HG02759 (cell line): ENCODE data around the gene HAUS8.
A peak's percentile ranks its signal among the peaks of the same experiment; 100 is the strongest.

Experiments used
- ATAC-seq: cut with Tn5 transposase; IDR thresholded peaks from one replicate; pipeline ENCODE4 v1.9.1; 2021; ENCODE audit warnings: mild to moderate bottlenecking, moderate library complexity; ENCODE audit not compliant: unreplicated experiment

HAUS8 gene

DNA sequence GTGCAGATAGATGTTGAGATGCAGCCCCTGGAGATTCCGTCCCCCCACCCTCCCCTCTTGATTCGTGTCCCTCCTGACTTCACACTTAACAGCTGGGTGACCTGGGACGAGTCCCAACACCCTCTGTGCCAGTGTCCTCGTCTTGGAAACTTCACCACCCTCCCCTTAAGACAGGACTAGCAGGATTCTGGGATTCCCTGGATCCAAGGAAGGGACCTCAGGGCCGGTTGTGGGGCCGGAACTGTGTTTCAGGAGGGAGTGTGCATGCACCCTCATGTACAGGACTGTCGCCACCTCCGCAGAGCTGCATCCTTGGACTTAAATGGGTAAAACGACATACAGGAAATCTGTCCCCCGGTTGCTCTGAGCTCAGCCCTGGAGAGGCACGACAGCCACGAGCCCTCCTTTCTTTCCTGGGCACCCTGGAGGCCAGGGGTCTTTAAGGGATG, 1.3 kb upstream of the HAUS8 start:
- no peak for ATAC-seq

DNA sequence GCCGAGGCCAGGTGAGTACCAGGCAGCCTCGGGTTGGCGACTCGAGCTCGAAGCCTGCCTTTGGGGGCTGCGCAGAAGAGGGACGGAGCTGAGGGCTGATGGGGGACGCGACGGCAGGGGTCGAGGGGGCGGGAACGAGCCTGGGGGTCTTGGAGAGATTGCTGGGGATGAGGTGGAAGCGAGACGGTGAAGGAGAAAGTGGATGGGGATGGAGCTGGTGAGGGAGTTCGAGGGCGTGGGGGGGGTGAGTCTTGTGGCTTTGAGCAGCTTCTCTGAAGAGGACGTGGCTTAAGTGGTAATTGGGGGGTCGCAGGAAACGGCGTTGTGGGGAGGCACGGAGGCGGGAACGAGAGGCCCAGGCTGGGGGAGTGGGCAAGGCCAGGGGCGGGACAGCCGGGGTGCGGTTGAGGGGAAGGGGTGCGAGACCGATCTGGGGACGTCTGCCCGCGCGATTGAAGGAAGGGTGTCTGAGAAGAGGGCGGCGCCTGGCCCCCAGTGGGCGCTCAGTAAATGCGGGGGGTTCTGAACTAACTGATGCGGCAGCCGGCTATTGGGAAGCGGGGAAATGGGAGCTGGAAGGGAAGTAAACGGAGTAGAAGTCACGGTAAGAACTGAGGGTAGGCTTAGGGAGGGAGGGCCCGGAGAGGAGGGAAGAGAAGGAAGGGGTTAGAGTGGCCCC, 751 bp upstream of the HAUS8 start:
- ATAC-seq: no peak

DNA sequence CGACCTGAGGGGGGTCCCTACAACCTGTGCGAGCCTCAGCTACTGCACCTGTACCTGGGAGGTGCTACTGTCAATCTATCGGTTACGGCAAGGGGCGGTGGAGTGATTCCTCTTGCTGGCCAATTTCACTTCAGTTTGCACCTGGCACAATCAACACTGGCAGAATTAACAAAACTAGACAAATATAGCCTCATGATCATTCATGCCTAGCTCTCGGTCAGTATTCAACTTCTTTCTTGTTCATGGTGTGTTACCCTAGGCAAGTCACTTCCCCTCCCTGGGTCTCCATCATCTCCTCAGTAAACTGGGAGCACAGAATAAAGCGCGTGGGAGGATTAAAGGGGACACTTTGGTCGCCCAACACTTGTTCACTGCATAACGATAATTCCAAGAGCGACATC, 618 bp downstream of the HAUS8 start:
- ATAC-seq: peak; percentile 0

DNA sequence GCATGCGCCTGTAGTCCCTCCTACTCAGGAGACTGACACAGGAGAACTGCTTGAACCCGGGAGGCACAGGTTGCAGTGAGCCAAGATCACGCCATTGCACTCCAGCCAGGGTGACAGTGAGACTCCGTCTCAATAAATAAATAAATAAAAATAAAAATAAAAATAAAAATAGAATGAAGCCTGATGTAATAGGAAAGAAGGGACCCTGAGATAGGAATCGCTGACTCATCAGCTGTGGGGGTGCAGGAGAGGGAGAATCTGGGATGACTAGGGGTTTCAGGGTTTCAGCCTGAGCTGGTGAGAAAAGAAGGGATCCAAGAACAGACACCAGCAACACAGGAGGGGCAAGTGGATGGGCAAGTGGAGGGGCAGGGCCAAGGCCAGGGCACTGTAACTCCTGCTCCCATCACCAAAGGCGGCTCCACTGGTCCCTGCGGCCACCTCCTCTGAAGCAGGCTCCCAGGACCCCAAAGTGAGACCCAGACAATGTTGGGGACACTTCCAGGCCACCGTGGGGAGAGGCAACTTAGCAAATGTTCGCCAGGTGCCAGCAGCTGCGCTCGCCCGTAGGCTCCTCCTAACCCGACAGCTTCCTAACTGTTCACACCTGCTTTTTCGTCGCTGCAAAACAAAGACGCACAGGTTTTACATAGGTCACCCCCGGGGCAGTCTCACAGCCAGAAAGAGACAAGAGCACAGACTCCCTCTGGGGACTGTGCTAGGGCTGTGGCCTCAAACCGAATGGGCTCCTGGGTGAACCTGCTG, 1.2 kb downstream of the HAUS8 start:
- ATAC-seq: no peak

DNA sequence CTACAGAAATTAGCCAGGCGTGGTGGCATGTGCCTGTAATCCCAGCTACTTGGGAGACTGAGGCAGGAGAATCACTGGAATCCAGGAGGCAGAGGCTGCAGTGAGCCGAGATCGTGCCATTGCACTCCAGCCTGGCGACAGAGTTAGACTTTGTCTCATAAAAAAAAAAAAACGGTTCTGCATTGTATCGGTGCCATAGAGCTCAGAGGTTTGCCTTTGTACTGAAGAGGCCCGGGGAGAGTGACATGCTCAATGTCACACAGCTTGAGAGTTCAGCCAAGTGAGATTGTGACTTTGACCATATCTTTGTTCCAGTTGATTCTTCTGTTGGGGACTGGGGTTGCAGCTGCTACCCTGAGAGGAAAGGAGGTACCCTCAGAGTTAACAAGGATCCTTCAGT, 4.3 kb downstream of the HAUS8 start:
- ATAC-seq: no peak

DNA sequence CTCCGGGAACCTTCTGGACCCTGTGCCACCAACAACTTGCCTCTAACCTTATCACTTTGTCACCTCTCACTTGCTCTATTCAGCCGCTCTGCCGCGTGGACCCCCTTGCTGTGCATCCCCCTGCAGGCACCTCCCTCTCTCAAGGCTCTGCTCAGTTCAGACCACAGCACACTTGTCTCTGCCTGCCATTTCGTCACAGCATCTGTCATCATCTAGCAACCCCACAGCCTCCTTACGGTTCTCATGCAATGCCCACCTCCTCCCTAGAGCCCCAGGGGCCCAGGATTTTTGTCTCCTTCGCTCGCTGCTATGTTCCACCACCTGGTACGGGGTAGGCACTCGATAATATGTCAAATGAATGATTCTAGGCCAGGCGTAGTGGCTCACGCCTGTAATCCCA, 4.8 kb downstream of the HAUS8 start:
- no peak for ATAC-seq

DNA sequence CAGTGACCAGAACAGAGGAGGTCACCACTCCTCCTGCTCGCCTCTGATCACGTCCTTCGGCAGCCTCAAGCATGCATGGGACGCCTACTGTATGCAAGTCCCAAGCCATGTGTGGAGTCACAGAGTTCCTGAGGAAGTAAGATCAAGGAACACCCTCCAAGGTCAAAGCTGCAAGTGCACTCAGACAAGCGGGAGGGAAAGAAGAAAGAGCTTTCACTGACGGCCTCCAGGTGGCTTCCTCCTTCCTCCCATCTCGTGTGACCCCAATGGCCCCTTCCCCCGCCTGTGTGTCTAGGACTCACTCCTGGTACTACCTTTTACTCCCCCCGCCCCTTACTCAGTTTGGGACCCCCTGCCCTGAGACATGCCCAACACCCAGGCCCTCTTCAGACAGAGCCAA, 6.1 kb downstream of the HAUS8 start:
- ATAC-seq: no peak

DNA sequence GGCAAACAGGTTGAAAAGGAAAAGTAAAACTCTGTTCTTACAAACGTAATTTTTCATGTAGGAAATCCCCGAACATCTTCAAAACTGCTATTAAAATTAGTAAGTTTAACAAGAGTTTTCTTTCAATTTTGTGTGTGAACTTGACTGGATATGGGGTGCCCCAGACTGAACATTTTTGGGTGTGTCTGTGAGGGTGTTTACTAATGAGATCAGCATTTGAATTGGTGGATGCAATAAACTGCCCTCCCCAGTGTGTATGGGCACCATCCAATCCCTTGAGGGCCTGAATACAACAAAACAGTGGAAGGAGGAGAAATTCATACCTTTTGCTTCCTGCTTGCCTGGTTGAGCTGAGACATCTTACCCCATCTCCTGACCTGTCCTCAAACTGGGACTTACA, 11.8 kb downstream of the HAUS8 start:
- no peak for ATAC-seq

DNA sequence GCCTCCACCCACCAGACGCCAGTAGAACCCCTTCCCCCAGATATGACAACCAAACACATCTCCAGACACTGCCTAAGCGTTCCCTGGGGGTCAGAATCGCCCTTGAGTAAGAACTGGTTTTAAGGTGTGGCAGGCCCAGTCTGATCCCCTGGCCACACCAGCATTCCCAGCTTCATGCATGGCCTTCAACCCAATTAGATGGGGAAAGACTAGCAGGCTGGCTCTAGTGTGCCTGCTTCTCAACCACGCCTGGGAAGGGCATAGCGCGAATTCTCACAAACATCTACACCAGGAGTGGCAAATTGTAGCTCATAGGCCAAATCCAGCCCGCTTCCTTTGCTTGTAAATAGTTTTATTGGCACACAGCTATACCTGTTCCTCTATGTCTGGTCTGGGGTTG, 13.6 kb downstream of the HAUS8 start:
- no peak for ATAC-seq

DNA sequence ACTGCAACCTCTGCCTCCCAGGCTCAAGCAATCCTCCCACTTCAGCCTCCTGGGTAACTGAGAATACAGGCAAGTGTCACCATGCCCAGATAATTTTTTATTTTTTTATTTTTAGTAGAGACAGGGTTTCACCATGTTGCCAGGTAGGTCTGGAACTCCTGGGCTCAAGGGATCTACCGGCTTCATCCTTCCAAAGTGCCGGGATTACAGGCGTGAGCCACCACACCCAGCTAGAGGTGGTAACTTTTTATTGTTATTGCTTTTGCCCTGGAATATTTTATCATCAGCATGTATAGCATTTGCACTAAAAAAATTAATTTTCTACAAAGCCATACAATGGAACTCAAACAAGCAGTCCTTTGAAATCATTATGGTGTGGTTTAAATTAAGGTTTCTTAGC, 14.0 kb downstream of the HAUS8 start:
- ATAC-seq: no peak

DNA sequence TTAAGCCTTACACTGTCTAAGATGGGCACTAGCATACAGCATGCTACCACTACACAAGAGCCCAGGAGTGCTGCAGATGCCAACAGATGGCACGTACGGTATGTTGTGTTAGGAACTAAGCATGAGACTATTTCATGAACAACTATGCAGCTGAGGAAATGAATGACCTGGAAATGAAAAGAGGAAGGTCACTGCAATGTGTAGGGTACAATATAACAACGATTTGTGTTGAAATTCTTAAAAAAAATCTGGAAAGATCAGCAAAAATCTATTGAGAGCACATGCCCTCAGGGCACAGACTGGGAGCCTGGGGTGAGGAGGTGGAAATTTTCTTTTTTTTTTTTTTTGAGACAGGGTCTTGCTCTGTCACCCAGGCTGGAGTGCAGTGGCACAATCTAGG, 14.4 kb downstream of the HAUS8 start:
- no peak for ATAC-seq

DNA sequence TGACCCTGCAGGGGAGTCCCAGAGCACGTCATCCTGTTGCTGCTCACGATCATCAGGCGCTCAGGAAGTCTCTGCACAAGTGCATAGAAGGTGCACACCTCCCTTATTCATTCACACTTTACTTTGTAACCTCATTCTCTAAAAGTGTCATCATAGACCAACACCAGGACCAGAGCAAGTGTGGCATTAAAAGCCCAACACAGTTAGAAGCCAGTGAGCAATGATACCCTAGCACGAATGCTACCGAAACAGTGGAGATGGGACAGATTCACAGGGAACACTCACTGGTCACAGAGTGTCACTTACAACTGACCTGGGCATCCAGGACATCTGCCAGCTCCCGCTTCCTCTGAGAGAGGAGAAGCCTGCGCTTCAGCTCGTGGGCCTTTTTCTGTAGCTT, 17.0 kb downstream of the HAUS8 start:
- ATAC-seq: no peak

DNA sequence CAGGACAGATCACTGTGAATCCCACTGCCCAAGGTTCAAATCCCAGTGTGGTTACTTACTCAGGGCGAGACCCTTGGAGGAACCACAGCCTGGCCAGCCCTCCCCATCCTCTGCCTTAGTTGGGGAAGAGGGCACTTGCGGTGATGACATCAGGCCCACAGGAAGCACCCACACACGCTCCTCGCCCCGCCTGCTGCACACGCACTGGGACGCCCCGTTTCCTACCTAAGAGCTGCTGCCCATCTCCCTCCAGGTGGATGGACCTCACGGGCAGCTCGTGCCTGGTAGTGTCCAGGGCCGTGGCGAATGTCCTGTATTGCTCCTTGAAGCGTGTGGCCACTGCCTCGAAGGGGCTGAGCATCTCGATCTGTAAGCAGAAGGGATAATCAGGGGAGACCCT, 19.6 kb downstream of the HAUS8 start:
- ATAC-seq: no peak

DNA sequence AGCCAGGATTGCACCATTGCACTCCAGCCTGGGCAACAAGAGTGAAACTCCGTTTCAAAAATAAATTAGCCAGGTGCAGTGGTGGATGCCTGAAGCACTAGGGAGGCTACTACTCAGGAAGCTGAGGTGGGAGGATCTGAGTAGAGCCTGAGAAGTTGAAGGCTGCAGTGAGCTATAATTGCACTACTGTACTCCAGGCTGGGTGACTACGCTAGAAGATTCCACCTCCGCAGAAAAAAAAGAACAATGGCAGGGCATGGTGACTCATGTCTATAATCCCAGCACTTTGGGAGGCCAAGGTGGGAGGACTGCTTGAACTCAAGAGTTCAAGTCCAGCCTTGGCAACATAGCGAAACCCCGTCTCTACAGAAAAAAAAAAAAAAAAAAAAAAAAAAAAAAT, 20.5 kb downstream of the HAUS8 start:
- ATAC-seq: no peak

DNA sequence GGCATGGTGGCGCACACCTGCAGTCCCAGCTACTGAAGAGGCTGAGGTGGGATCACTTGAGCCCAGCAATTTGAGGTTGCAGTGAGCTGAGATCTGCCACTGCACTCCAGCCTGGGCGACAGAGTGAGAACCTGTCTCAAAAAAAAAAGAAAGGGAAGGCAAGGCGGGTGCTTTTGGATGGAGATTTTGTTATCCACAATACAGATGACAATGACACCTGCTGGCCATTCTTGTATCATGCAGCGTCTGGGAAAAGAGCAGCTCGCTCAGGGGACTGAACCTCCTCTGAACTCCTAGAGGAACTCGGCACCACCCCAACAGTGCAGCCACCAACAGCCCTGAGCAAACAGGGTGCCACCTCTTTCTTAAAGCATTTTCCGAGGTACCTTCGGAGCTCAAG, 22.8 kb downstream of the HAUS8 start:
- ATAC-seq: no peak

DNA sequence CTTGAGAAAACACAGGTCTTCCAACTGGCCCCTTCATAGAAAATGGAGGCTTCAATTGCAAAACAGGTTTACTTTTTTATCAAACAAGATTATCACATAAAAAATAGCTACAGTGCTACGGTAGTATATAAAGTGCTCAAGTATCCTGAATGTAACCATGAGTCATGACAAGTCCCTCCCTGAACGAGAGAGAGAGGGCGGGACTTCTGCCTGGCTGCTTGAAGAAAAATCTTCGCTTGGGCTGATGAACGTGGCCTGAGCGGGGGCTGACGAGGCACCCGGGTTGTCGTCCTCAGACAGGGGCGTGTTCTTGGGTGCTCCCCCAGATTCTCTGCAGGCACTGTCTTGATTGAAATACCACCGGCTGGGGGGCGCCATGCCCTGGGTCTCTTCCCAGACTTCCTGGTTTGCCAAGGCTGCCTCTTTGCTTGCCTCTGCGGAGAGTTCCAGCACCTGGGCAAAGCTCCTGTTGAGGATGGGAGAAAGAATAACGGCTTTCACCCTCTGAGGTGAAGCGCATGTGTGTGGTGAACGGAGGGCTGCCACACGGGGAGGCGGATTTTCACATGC, 25.5 kb downstream of the HAUS8 start:
- ATAC-seq: no peak

DNA sequence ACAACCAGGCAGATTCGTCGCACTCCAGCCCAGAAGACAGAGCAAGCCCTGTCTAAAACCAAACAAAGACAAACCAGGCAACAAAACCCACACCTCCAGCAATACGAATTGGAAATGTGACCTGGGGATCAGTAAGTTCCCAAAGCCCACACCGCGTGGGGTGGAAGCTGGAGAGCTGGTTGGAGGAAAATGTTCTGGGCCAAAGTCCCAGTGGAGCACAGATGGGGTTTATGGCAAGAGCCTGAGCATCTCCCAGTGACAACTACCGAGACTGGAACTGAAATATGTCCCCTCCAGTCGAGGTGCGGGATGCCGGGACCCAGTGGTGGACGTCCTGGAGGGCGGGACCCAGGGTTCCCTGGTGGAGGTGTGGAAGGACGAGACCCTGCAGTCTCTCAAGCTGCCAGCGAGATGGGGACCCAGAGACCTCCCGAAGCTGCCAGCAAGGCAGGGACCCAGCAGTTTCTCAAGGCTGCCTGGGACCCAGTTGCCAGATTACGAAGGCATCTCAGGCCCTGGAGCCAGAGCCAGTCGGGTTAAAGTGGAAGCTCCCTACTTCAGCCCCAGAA, 26.3 kb downstream of the HAUS8 start:
- no peak for ATAC-seq

DNA sequence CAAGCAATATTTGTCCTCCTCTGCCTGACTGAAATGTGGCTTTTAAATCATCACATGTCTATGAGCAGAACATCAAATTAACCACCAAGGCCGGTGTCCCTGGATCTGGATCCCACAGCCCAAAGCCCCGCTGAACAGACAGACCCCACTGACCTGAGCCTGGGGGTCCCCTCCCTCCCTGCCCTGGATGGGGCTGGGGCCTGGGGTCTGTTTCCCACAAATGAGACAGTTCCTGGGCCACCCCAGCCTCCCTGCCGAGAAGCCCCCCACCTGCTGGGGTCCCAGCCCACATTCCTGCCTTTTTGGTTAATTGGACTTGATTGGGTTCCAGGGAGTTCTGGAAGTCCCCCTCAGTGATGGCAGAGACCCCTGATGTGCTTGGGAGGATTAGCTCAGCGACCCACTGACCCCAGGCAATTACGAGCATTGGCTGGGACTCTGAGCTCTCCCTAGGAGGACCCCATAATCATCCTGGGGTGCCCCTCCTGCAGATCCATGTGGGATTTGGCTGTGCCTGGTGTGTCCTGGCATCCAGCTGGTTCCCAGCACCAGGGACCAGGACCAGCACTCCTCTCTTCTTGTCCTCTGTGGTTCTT, 29.2 kb downstream of the HAUS8 start:
- ATAC-seq: no peak

DNA sequence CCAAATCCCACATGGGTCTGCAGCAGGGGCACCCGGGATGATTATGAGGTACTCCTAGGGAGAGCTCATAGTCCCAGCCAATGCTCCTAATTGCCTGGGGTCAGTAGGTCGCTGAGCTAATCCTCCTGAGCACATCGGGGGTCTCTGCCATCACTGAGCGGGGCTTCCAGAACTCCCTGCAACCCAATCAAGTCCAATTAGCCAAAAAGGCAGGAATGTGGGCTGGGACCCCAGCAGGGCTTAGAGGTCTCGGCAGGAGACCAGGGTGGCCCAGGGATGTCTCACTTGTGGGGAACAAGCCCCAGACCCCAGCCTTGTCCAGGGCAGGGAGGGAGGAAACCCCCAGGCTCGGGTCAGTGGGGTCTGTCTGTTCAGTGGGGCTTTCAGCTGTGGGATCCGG, 31.5 kb downstream of the HAUS8 start:
- no peak for ATAC-seq

DNA sequence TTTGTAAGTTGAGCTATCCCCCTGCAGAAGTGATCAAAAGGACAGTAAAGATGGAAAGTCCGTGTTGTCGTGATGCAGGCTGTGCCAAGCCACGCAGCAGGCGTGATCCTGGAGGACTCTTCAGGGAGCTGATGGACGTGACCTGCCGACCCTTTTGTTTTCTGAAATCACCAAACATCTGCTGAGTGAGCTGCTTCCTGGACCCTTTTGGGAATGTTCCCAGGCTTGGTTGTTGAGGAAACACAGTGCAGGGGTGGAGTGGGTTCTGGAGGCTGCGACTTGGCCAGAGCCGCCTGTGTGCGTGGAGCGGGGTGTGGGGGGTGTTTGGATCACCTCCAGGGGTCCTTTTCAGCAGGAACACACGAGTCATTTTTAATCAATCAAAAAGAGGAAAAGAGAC, 33.3 kb downstream of the HAUS8 start:
- no peak for ATAC-seq

DNA sequence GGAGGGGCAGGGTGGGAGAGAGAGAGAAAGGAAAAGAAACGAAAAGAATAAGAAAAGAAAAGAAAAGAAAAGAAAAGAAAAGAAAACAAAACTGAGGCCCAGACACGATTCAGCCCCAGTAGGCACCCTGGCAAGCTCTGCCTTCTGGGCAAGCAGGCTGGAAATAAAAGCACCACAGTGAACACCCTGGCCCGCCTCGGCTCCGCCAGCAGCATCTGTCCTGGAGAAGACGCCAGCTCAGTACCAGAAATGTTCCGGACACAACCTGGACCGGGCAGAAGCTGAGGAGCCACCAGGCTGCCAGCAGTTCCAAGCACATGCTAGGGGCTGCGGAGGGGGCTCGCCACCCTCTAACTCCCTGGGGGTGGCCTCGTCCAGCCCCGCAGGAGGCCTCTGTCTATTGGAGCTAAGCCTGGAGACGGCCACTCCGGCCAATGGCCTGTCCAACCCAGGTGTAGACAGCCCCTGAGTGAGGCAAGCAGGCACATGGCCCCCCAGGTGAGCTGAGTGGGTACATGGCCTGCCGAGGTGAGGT, 37.2 kb downstream of the HAUS8 start:
- ATAC-seq: no peak
